GM23248 (cell line): ENCODE data around the gene FEZ2. TPM values are rescaled to one million over a fixed set of nuclear protein-coding genes. Genes with fewer than 3 reads are reported as not detected.

Experiments used
- DNase-seq: peaks from one replicate; pipeline ENCODE4 v3.0.0-alpha.2; 2015
- H2AFZ ChIP-seq: fragments of 200-600 bp; sonication (generic); 2 replicates; pipeline ENCODE4 v1.6.1; 2016; ENCODE audit warnings: antibody characterized with exemption
- H3F3A ChIP-seq: fragments of 200-600 bp; sonication (generic); 2 replicates; pipeline ENCODE4 v1.6.1; 2016; ENCODE audit warnings: mild to moderate bottlenecking, antibody characterized with exemption, mixed run types; ENCODE audit not compliant: insufficient read depth
- H3K27ac ChIP-seq: fragments of 200-600 bp; sonication (generic); 2 replicates; pipeline ENCODE4 v1.5.1; 2016; ENCODE audit warnings: mild to moderate bottlenecking
- H3K27me3 ChIP-seq: fragments of 200-600 bp; sonication (generic); replicated peaks from 2 replicates; pipeline ENCODE4 v1.6.1; 2016; ENCODE audit warnings: mild to moderate bottlenecking; ENCODE audit not compliant: insufficient read depth
- H3K36me3 ChIP-seq: fragments of 200-600 bp; sonication (generic); 2 replicates; pipeline ENCODE4 v1.6.1; 2016; ENCODE audit warnings: low read depth, mild to moderate bottlenecking
- H3K4me1 ChIP-seq: fragments of 200-600 bp; sonication (generic); 2 replicates; pipeline ENCODE4 v1.6.1; 2016; ENCODE audit warnings: mild to moderate bottlenecking; ENCODE audit not compliant: insufficient read depth
- H3K4me2 ChIP-seq: fragments of 200-600 bp; sonication (generic); one replicate; pipeline ENCODE4 v1.6.1; 2016; ENCODE audit warnings: mild to moderate bottlenecking; ENCODE audit not compliant: unreplicated experiment
- H3K4me3 ChIP-seq: fragments of 200-600 bp; sonication (generic); 2 replicates; pipeline ENCODE4 v1.5.1; 2016; ENCODE audit warnings: mild to moderate bottlenecking
- H3K79me2 ChIP-seq: fragments of 200-600 bp; sonication (generic); 2 replicates; pipeline ENCODE4 v1.6.1; 2016; ENCODE audit warnings: mild to moderate bottlenecking; ENCODE audit not compliant: insufficient read depth
- H3K9ac ChIP-seq: fragments of 200-600 bp; sonication (generic); 2 replicates; pipeline ENCODE4 v1.6.1; 2016; ENCODE audit warnings: mild to moderate bottlenecking
- H3K9me2 ChIP-seq: fragments of 200-600 bp; sonication (generic); 2 replicates; pipeline ENCODE4 v1.6.1; 2016; ENCODE audit warnings: mixed run types, mild to moderate bottlenecking, moderate library complexity; ENCODE audit not compliant: insufficient read depth
- H3K9me3 ChIP-seq: fragments of 200-600 bp; sonication (generic); one replicate; pipeline ENCODE4 v1.6.1; 2017; ENCODE audit warnings: low read depth
- H4K20me1 ChIP-seq: fragments of 200-600 bp; sonication (generic); 2 replicates; pipeline ENCODE4 v1.6.0; 2016; ENCODE audit not compliant: insufficient read depth
- EZH2 ChIP-seq: fragments of 200-600 bp; sonication (generic); IDR thresholded peaks from 2 replicates; pipeline ENCODE4 v1.6.1; 2018; ENCODE audit warnings: antibody characterized with exemption, mild to moderate bottlenecking; ENCODE audit not compliant: insufficient read depth, poor library complexity, severe bottlenecking
- EZH2phosphoT487 ChIP-seq: fragments of 200-600 bp; sonication (generic); IDR thresholded peaks from 2 replicates; pipeline ENCODE4 v1.6.1; 2018; ENCODE audit warnings: antibody characterized with exemption, moderate library complexity, mild to moderate bottlenecking, low read depth; ENCODE audit not compliant: insufficient read depth
- WGBS, 2 experiments: methylation state at CpG; one replicate each; pipeline ENCODE4 v1.1.6; 2015 to 2017; ENCODE audit warnings: low lambda C conversion rate in 2 of 2, low coverage in 1 of 2; ENCODE audit errors: missing lambda C conversion rate in 2 of 2; 5-methylcytosine and 5-hydroxymethylcytosine counted together
- in situ Hi-C: fragments of 300-500 bp; cut with MboI; formaldehyde crosslinking; loops from 2 replicates; pipeline ENCODE4 v1.15.0; 2020
- polyA plus RNA-seq: library from polyadenylated mRNA; unstranded; fragments of >200 nt; fragmentation: Nextera tagmentation; extraction: Ambion mirVana; gene quantifications from 2 replicates; pipeline ENCODE4 v1.2.1, GENCODE V29; 2016
- total RNA-seq: library from RNA; depleted of rRNA; stranded (reverse); fragments of >200 nt; shearing (Covaris generic); gene quantifications from 2 replicates; pipeline ENCODE4 v1.2.3, GENCODE V29; 2014

FEZ2 gene
- total and polyA plus RNA-seq, 2 experiments from 2014 or later: 48.8 to 93.2 TPM

GRCh38 chr2:36615222-36615621 lies 17.3 kb upstream of the FEZ2 start:
- 53 to 64% methylated on average over 6 of the region's 6 CpGs for WGBS, 2 experiments
- DNase-seq: peak; percentile 36

DNA sequence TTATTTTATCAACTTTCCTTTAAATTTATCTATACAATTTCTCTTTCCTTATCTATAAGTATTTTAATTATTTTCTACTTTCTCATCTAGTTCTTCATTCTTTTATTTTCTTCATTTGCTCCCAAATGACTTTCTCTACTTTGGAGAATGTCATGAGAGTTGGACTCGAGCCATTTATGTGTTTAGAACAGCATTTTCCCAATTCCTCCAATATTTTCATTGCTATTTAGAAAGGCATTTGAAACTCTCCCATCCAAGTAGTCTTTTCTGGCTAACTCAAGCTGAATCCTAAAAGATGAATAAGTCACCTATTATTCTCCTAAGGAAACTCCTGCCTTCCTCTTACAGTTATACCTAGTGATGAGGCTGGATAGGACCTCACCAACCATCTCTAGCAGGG lies 15.8 kb upstream of the FEZ2 start:
- H3K4me2 ChIP-seq: no peak overlapping the region
- no peak overlapping the region for H3K27ac ChIP-seq
- no peak for DNase-seq
- no peaks in the 10 kb centered on the region for H4K20me1 ChIP-seq
- H3K36me3 ChIP-seq: no peaks in the 10 kb centered on the region
- no peaks in the 10 kb centered on the region for H3F3A ChIP-seq
- H3K27me3 ChIP-seq: no peaks in the 10 kb centered on the region
- no peaks in the 10 kb centered on the region for H3K9me3 ChIP-seq
- no peak overlapping the region for H3K9ac ChIP-seq
- TF ChIP-seq EZH2phosphoT487 (no peak), EZH2 (no peak)
- no peaks in the 10 kb centered on the region for H3K79me2 ChIP-seq
- H3K4me1 ChIP-seq: peaks cover 11% of the 10 kb centered on the region; the same call in 1 of the 2 replicates
- 85 to 94% methylated on average over 1 of the region's 1 CpG for WGBS, 2 experiments
- H3K4me3 ChIP-seq: no peak overlapping the region
- H3K9me2 ChIP-seq: no peaks in the 10 kb centered on the region
- no peak overlapping the region for H2AFZ ChIP-seq
- in situ Hi-C loops: no loop called here

More at GRCh38 chr2:36615222-36615621, 17.3 kb upstream of the FEZ2 start:
- no peak overlapping the region for H3K27ac ChIP-seq
- H3K27me3 ChIP-seq: no peaks in the 10 kb centered on the region
- no peak overlapping the region for H3K9ac ChIP-seq
- no peak overlapping the region for H3K4me2 ChIP-seq
- H3K9me2 ChIP-seq: no peaks in the 10 kb centered on the region
- H3K36me3 ChIP-seq: no peaks in the 10 kb centered on the region
- no peak overlapping the region for H3K4me3 ChIP-seq
- no peaks in the 10 kb centered on the region for H3K79me2 ChIP-seq
- no peaks in the 10 kb centered on the region for H3F3A ChIP-seq
- no peaks in the 10 kb centered on the region for H4K20me1 ChIP-seq
- peaks cover 8% of the 10 kb centered on the region; the same call in 1 of the 2 replicates for H3K4me1 ChIP-seq
- H2AFZ ChIP-seq: peak overlapping the region; percentile 32
- TF ChIP-seq EZH2phosphoT487: no peak
- no peak for TF ChIP-seq EZH2
- no peaks in the 10 kb centered on the region for H3K9me3 ChIP-seq
- in situ Hi-C loops: no loop called here

GRCh38 chr2:36611316-36611990 lies 13.5 kb upstream of the FEZ2 start:
- no peaks in the 10 kb centered on the region for H3K9me3 ChIP-seq
- no peak overlapping the region for H3K4me3 ChIP-seq
- in situ Hi-C loops: no loop called here
- H3K36me3 ChIP-seq: no peaks in the 10 kb centered on the region
- H3K9me2 ChIP-seq: no peaks in the 10 kb centered on the region
- no peak for TF ChIP-seq EZH2phosphoT487
- TF ChIP-seq EZH2: no peak
- no peak for DNase-seq
- no peak overlapping the region for H3K9ac ChIP-seq
- WGBS, 2 experiments: 86 to 88% methylated on average over 5 of the region's 5 CpGs
- no peak overlapping the region for H3K4me2 ChIP-seq
- H3K79me2 ChIP-seq: no peaks in the 10 kb centered on the region
- no peaks in the 10 kb centered on the region for H3F3A ChIP-seq
- peaks cover 11% of the 10 kb centered on the region; the same call in 1 of the 2 replicates for H3K4me1 ChIP-seq
- H4K20me1 ChIP-seq: no peaks in the 10 kb centered on the region
- no peak overlapping the region for H3K27ac ChIP-seq
- H2AFZ ChIP-seq: no peak overlapping the region
- no peaks in the 10 kb centered on the region for H3K27me3 ChIP-seq

DNA sequence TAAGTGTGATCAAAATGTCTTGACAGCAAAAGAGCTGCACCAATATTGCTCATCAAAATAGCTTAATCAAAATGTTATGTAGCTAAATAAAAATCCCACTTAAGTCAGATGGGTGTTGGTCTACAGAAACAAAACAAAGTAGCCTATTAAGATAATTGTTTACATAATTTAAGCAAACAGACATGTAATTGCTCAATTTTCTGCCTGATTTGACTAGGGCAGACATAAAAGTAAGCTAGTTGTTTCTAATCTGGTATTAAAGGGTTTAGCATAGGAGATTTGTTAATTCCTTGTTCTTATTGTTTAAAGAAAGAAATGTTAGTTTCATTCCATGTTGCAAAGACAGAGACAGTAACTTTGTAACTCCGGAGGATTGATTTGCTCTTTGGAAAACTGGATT lies 11.5 kb upstream of the FEZ2 start:
- no peak overlapping the region for H3K27ac ChIP-seq
- no peaks in the 10 kb centered on the region for H3K9me3 ChIP-seq
- H3K79me2 ChIP-seq: no peaks in the 10 kb centered on the region
- 5 to 11% methylated on average over 1 of the region's 1 CpG for WGBS, 2 experiments
- H4K20me1 ChIP-seq: no peaks in the 10 kb centered on the region
- no peak overlapping the region for H3K4me3 ChIP-seq
- no peak overlapping the region for H3K4me2 ChIP-seq
- peak overlapping the region; percentile 9; the same call in 1 of the 2 replicates for H2AFZ ChIP-seq
- no peaks in the 10 kb centered on the region for H3F3A ChIP-seq
- H3K9me2 ChIP-seq: no peaks in the 10 kb centered on the region
- peaks cover 3% of the 10 kb centered on the region; the same call in 1 of the 2 replicates for H3K4me1 ChIP-seq
- H3K27me3 ChIP-seq: no peaks in the 10 kb centered on the region
- no peak for TF ChIP-seq EZH2phosphoT487
- no peak for TF ChIP-seq EZH2
- DNase-seq: no peak
- H3K9ac ChIP-seq: no peak overlapping the region
- in situ Hi-C loops: no loop called here
- no peaks in the 10 kb centered on the region for H3K36me3 ChIP-seq
